Left renal cortex interstitium (tissue), 4 donors: Measurements from ENCODE around the gene IFIT5. TPM values are rescaled to one million over a fixed set of nuclear protein-coding genes. Genes with fewer than 3 reads are reported as not detected.
"Not testable (repeated sequence)": the region's sequence is repeated elsewhere in the genome, so short reads cannot be mapped to it uniquely, and the experiment has no call there.

ENCODE experiments used
- DNase-seq, 4 donors: peaks; one replicate each; pipeline ENCODE4 v3.0.0-alpha.2; 2013; ENCODE audit warnings: low read depth in 4 of 4, low spot score in 2 of 4, missing footprints in 1 of 4
- polyA plus RNA-seq, 4 donors: library from polyadenylated mRNA; unstranded; fragments of 120-200 nt; gene quantifications; one replicate each; pipeline ENCODE4 v1.2.1, GENCODE V29; 2013; ENCODE audit not compliant: insufficient read length in 4 of 4

The IFIT5 gene
- 10 to 100 TPM; 11.1 to 20.3 (median 16.3) TPM for polyA plus RNA-seq

- DNase-seq: peak; percentile 74 to 92 (median 82)
Measured at GRCh38 chr10:89414146-89414878, at the start of gene IFIT5. Gene IFIT5, plus strand, starts transcription at chr10:89414568. Its CDS starts 231 bp downstream, at chr10:89414799.

- DNase-seq: no peak
Measured at GRCh38 chr10:89367529-89367928, 46.8 kb upstream of the IFIT5 start.

GRCh38 chr10:89368129-89368528 lies 46.2 kb upstream of the IFIT5 start:
- DNase-seq: no peak

GRCh38 chr10:89369156-89370105 lies 44.9 kb upstream of the IFIT5 start:
- DNase-seq: no peak

GRCh38 chr10:89371079-89371478 lies 43.3 kb upstream of the IFIT5 start:
- no peak for DNase-seq

GRCh38 chr10:89371987-89372386 lies 42.4 kb upstream of the IFIT5 start:
- no peak for DNase-seq

GRCh38 chr10:89373916-89374711 lies 40.3 kb upstream of the IFIT5 start:
- no peak for DNase-seq

- DNase-seq: no peak
Measured at GRCh38 chr10:89374713-89375141, 39.6 kb upstream of the IFIT5 start.

- DNase-seq: no peak
Measured at GRCh38 chr10:89377705-89378637, 36.4 kb upstream of the IFIT5 start, which contains the start of gene IFIT1B. Gene IFIT1B, plus strand, starts transcription at chr10:89378056. Its CDS starts 80 bp downstream, at chr10:89378136.

- DNase-seq: no peak
Measured at GRCh38 chr10:89379103-89379502, 35.3 kb upstream of the IFIT5 start.

GRCh38 chr10:89382757-89383156 lies 31.6 kb upstream of the IFIT5 start:
- no peak for DNase-seq

GRCh38 chr10:89384474-89385340 lies 29.7 kb upstream of the IFIT5 start:
- no peak for DNase-seq

GRCh38 chr10:89388806-89389205 lies 25.6 kb upstream of the IFIT5 start:
- no peak for DNase-seq

- DNase-seq: no peak
Measured at GRCh38 chr10:89389254-89389653, 25.1 kb upstream of the IFIT5 start.

- no peak for DNase-seq
Measured at GRCh38 chr10:89390476-89391225, 23.7 kb upstream of the IFIT5 start.

GRCh38 chr10:89391226-89391576 lies 23.2 kb upstream of the IFIT5 start:
- not testable (repeated sequence) for DNase-seq

GRCh38 chr10:89391907-89392756 lies 22.2 kb upstream of the IFIT5 start, which contains the start of gene IFIT1:
Gene IFIT1, plus strand, starts transcription at chr10:89392623. Its CDS starts 90 bp downstream, at chr10:89392713.
- peak in 3 of 4 donors; percentile 69 to 86 (median 74) for DNase-seq
